K562 (cell line): ENCODE measurements around the gene FNDC11. TPM values are rescaled to one million over a fixed set of nuclear protein-coding genes. Genes with fewer than 3 reads are reported as not detected.

Experiments
- ATAC-seq: fragments of 200-7000 bp; cut with Tn5 transposase; 3 replicates; pipeline ENCODE4 v1.9.1; 2020; ENCODE audit warnings: moderate library complexity
- BruUV-seq: library from RNA; stranded (reverse); fragments of 400-500 nt; replicated peaks from 2 replicates; lab custom pipeline; 2021; lab: Mats Ljungman, UMichigan
- CTCF ChIA-PET: fragments of 300-600 bp; formaldehyde crosslinking; extraction: SDS; loops from one replicate; lab custom pipeline; 2021; ENCODE audit warnings: low intra/inter-chr PET ratio; lab: Yijun Ruan, JAX
- POLR2A ChIA-PET: fragments of 300-600, 350-650 bp; sonication (Branson Sonifier 250); formaldehyde crosslinking; extraction: SDS; loops from one replicate; lab custom pipeline; 2021; ENCODE audit warnings: antibody characterized with exemption, inconsistent platforms; lab: Yijun Ruan, JAX
- DNase-seq, 4 experiments: peaks; one replicate each; pipeline versions ENCODE4 v3.0.0 to v3.0.0-alpha.2; 2011 to 2018; ENCODE audit warnings: low spot score in 3 of 4, mixed read lengths in 3 of 4; ENCODE audit errors: extremely low read depth in 1 of 4
- FAIRE-seq: peaks from 2 replicates; lab custom pipeline; 2011; peaks lifted over from hg19 to GRCh38; lab: Jason Lieb, UNC
- H2AFZ ChIP-seq: 2 replicates; pipeline ENCODE4 v1.6.0; 2011; ENCODE audit warnings: low read depth, low read length, control low read depth, inconsistent platforms
- H3K27ac ChIP-seq: fragments of 200-600 bp; 3 replicates; pipeline ENCODE4 v1.8.0; 2011; ENCODE audit warnings: low read depth, mild to moderate bottlenecking, control low read depth, inconsistent platforms, low read length, moderate library complexity, mixed read lengths; ENCODE audit errors: extremely low read depth
- H3K27me3 ChIP-seq, 2 experiments: fragments of 300-600 bp in 1 of 2; 2 replicates in 1 of 2; 3 replicates in 1 of 2; pipeline versions ENCODE4 v1.6.0 to v1.8.0; 2011; ENCODE audit warnings: inconsistent platforms in 2 of 2, low read length in 2 of 2, mild to moderate bottlenecking in 1 of 2, mixed read lengths in 1 of 2, moderate library complexity in 1 of 2; ENCODE audit not compliant: control insufficient read depth in 2 of 2, insufficient read depth in 2 of 2
- H3K36me3 ChIP-seq: fragments of 300-600 bp; 3 replicates; pipeline ENCODE4 v1.8.0; 2011; ENCODE audit warnings: mild to moderate bottlenecking, low read length, inconsistent platforms; ENCODE audit not compliant: control insufficient read depth, insufficient read depth
- H3K4me1 ChIP-seq, 2 experiments: fragments of 200-600 bp in 1 of 2; replicated peaks in 1 of 2; 2 replicates in 1 of 2; 3 replicates in 1 of 2; pipeline versions ENCODE4 v1.5.1 to v1.8.0; 2011; ENCODE audit warnings: inconsistent platforms in 2 of 2, low read length in 2 of 2, mild to moderate bottlenecking in 1 of 2, mixed read lengths in 1 of 2, moderate library complexity in 1 of 2; ENCODE audit not compliant: control insufficient read depth in 2 of 2, insufficient read depth in 2 of 2
- H3K4me2 ChIP-seq: 2 replicates; pipeline ENCODE4 v1.6.1; 2011; ENCODE audit warnings: low read length, control low read depth, inconsistent platforms, mixed read lengths; ENCODE audit not compliant: insufficient read depth
- H3K4me3 ChIP-seq: fragments of 200-600 bp; sonication (generic), shearing (Covaris generic); 2 replicates; pipeline ENCODE4 v1.5.1; 2016; ENCODE audit warnings: control low read depth, inconsistent platforms
- H3K79me2 ChIP-seq: fragments of 200-600 bp; 3 replicates; pipeline ENCODE4 v1.8.0; 2011; ENCODE audit warnings: low read length, inconsistent platforms; ENCODE audit not compliant: control insufficient read depth, insufficient read depth
- H3K9ac ChIP-seq, 2 experiments: 2 replicates each; pipeline versions ENCODE4 v1.6.0 to v1.6.1; 2011; ENCODE audit warnings: low read depth in 2 of 2, low read length in 2 of 2, control low read depth in 1 of 2, inconsistent platforms in 1 of 2, mild to moderate bottlenecking in 1 of 2, mixed read lengths in 1 of 2; ENCODE audit not compliant: insufficient read depth in 1 of 2
- H3K9me1 ChIP-seq: one replicate; pipeline ENCODE4 v1.6.0; 2011; ENCODE audit warnings: inconsistent platforms, mild to moderate bottlenecking, low read length, moderate library complexity; ENCODE audit not compliant: control insufficient read depth, insufficient read depth
- H3K9me3 ChIP-seq: replicated peaks from 2 replicates; pipeline ENCODE4 v1.5.1; 2011; ENCODE audit warnings: low read depth, low read length, inconsistent platforms; ENCODE audit not compliant: control insufficient read depth, insufficient read depth
- H4K20me1 ChIP-seq: replicated peaks from 2 replicates; pipeline ENCODE4 v1.6.1; 2011; ENCODE audit warnings: low read length, inconsistent platforms, mixed read lengths; ENCODE audit not compliant: control insufficient read depth, insufficient read depth
- ELK1 ChIP-seq: sonication (generic); formaldehyde crosslinking; IDR thresholded peaks from 2 replicates; pipeline ENCODE4 v1.8.1; 2022; ENCODE audit warnings: missing genetic modification reagents
- EZH2 ChIP-seq: IDR thresholded peaks from 2 replicates; pipeline ENCODE4 v1.6.1; 2012; ENCODE audit warnings: low read depth, mild to moderate bottlenecking, inconsistent platforms, low read length, borderline replicate concordance
- FIP1L1 ChIP-seq: fragments of 200-400 bp; formaldehyde crosslinking; IDR thresholded peaks from 2 replicates; pipeline ENCODE4 v1.6.1; 2018; ENCODE audit warnings: mild to moderate bottlenecking, low read depth, low read length; ENCODE audit not compliant: poor library complexity, severe bottlenecking
- IFI16 ChIP-seq: fragments of 250-450 bp; sonication (Bioruptor Pico); IDR thresholded peaks from 2 replicates; pipeline ENCODE4 v2.1.2; 2022; ENCODE audit warnings: mild to moderate bottlenecking, inconsistent platforms
- JUNB ChIP-seq: fragments of 450-650 bp; formaldehyde crosslinking; conservative IDR thresholded peaks from 2 replicates; pipeline ENCODE4 v1.4.0; 2020; ENCODE audit warnings: mild to moderate bottlenecking
- KAT8 ChIP-seq: fragments of 450-650 bp; IDR thresholded peaks from 2 replicates; pipeline ENCODE4 v1.6.1; 2016; ENCODE audit warnings: low read depth, mild to moderate bottlenecking
- MAZ ChIP-seq, 2 experiments: fragments of 450-650 bp in 1 of 2; sonication (generic) in 1 of 2; formaldehyde crosslinking; IDR thresholded peaks in 1 of 2; conservative IDR thresholded peaks in 1 of 2; 2 replicates each; pipeline versions ENCODE4 v1.4.0 to v1.5.0; 2020; ENCODE audit warnings: mild to moderate bottlenecking in 1 of 2, missing genetic modification reagents in 1 of 2
- PHF8 ChIP-seq: fragments of 200-600 bp; sonication (generic); IDR thresholded peaks from 2 replicates; pipeline ENCODE4 v1.6.1; 2012; ENCODE audit warnings: mixed run types, mild to moderate bottlenecking, inconsistent platforms, low read length, moderate library complexity, borderline replicate concordance
- POLR2B ChIP-seq: fragments of 450-650 bp; IDR thresholded peaks from 2 replicates; pipeline ENCODE4 v1.6.1; 2018; ENCODE audit warnings: low read depth; ENCODE audit not compliant: partially characterized antibody
- SMARCB1 ChIP-seq: IDR thresholded peaks from 2 replicates; pipeline ENCODE4 v1.6.1; 2011; ENCODE audit warnings: improper control_type of control experiment, low read depth; ENCODE audit not compliant: insufficient read length
- SOX6 ChIP-seq: fragments of 450-650 bp; IDR thresholded peaks from 2 replicates; pipeline ENCODE4 v1.6.1; 2014; ENCODE audit warnings: mild to moderate bottlenecking
- ZNF354B ChIP-seq: fragments of 250-450 bp; sonication (Bioruptor Pico); IDR thresholded peaks from 2 replicates; pipeline ENCODE4 v1.4.0; 2020
- WGBS: fragments of 100-300 bp; shearing (Covaris generic); methylation state at CpG from one replicate; pipeline ENCODE4 v1.1.6; 2016; ENCODE audit warnings: low coverage, mixed read lengths; ENCODE audit not compliant: insufficient coverage; ENCODE audit errors: missing lambda C conversion rate; 5-methylcytosine and 5-hydroxymethylcytosine counted together
- in situ Hi-C: fragments of 300-500 bp; cut with MboI; formaldehyde crosslinking; loops from 4 replicates; pipeline ENCODE4 v1.15.0; 2018; ENCODE audit warnings: inconsistent platforms, mixed read lengths
- intact Hi-C: fragments of 100-400 bp; cut with micrococcal nuclease; formaldehyde crosslinking; loops from 2 replicates; pipeline ENCODE4 v1.14.2; 2022
- polyA plus RNA-seq, 8 experiments: library from polyadenylated mRNA; depleted of rRNA in 4 of 8; stranded (reverse) in 5 of 8; unstranded in 3 of 8; fragments of >200 nt; fragmentation: Nextera tagmentation in 2 of 8; fragmentation: Illumina TruSeq in 1 of 8; extraction: Ambion mirVana in 2 of 8; extraction: Trizol in 1 of 8; gene quantifications; 2 replicates each; pipeline versions ENCODE4 v1.2.1 to v1.2.3, GENCODE V29; 2011 to 2014; ENCODE audit warnings: inconsistent platforms in 1 of 8, missing spikeins in 1 of 8
- total RNA-seq, 7 experiments: library from RNA; depleted of rRNA in 6 of 7; stranded (reverse); fragments of >200 nt in 6 of 7; fragmentation: Illumina TruSeq in 2 of 7; extraction: Trizol in 2 of 7; gene quantifications; 2 replicates each; pipeline versions ENCODE4 v1.2.1 to v1.2.3, GENCODE V29; 2011 to 2021; ENCODE audit warnings: low replicate concordance in 1 of 7
- TF ChIP-seq, protein P1 (sequence below): IDR thresholded peaks from 3 replicates; pipeline ENCODE4 v1.6.1; 2011; ENCODE audit warnings: borderline replicate concordance, mild to moderate bottlenecking; ENCODE audit not compliant: insufficient read length, insufficient read depth
- TF ChIP-seq, protein P2 (sequence below): fragments of 450-650 bp; IDR thresholded peaks from 2 replicates; pipeline ENCODE4 v1.6.1; 2016; ENCODE audit warnings: mild to moderate bottlenecking

FNDC11 gene
- total and polyA plus RNA-seq, 9 of the 15 experiments (the other 6 are each of a cell fraction or from before 2014, with no cell fraction given) = 0.08 to 2.3 (median 0.64) TPM; not detected in 2

DNA sequence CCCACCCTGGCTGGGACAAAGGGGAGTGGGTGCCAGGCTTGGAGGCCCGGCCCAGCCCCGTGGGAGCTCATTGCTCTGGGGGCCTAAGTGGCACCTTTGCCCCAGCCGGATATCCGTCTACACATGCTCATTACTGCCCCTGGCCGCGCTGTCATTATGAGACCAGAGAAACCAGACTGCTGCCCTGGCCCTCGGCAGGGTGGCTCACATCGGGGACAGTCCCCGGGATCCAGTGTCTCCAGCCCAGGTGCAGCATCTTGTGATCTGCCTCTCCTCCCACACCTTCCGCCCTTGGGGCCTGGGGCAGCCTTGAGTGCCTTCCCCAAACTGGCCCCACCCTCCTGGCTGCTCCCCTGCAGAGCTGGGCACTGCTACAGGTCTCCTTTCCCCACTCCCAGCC, 11.3 kb upstream of the FNDC11 start:
- Histone ChIP-seq H4K20me1 (peaks cover 3% of the 10 kb centered on the region), H3K36me3 (no peaks in the 10 kb centered on the region), H3K27me3 (peaks cover 0 to 44% of the 10 kb centered on the region in 2 experiments; a peak in 4 of 5 replicates), H3K9me1 (no peaks in the 10 kb centered on the region), H3K79me2 (no peaks in the 10 kb centered on the region), H3K4me1 (peaks cover 1 to 91% of the 10 kb centered on the region in 2 experiments; a peak in 4 of 5 replicates), H3K4me2 (no peak overlapping the region), H3K27ac (no peak overlapping the region), H2AFZ (no peak overlapping the region), H3K9me3 (no peaks in the 10 kb centered on the region), H3K9ac (no peak overlapping the region), H3K4me3 (no peak overlapping the region)
- TF ChIP-seq JUNB (CRISPR knock-in tag) (no peak), SMARCB1 (no peak), FIP1L1 (no peak), ELK1 (CRISPR knock-in tag) (no peak), PHF8 (no peak), SOX6 (no peak), EZH2 (no peak), KAT8 (no peak), ZNF354B (CRISPR knock-in tag) (no peak), IFI16 (CRISPR knock-in tag) (no peak), POLR2B (no peak), MAZ (CRISPR knock-in tag; conservative IDR thresholded peaks at IDR 0.05 in 1 of 2, IDR thresholded peaks at IDR 0.05 in 1 of 2) (no peak)
- TF ChIP-seq, protein P1, sequence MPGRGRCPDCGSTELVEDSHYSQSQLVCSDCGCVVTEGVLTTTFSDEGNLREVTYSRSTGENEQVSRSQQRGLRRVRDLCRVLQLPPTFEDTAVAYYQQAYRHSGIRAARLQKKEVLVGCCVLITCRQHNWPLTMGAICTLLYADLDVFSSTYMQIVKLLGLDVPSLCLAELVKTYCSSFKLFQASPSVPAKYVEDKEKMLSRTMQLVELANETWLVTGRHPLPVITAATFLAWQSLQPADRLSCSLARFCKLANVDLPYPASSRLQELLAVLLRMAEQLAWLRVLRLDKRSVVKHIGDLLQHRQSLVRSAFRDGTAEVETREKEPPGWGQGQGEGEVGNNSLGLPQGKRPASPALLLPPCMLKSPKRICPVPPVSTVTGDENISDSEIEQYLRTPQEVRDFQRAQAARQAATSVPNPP = no peak
- TF ChIP-seq, protein P2, sequence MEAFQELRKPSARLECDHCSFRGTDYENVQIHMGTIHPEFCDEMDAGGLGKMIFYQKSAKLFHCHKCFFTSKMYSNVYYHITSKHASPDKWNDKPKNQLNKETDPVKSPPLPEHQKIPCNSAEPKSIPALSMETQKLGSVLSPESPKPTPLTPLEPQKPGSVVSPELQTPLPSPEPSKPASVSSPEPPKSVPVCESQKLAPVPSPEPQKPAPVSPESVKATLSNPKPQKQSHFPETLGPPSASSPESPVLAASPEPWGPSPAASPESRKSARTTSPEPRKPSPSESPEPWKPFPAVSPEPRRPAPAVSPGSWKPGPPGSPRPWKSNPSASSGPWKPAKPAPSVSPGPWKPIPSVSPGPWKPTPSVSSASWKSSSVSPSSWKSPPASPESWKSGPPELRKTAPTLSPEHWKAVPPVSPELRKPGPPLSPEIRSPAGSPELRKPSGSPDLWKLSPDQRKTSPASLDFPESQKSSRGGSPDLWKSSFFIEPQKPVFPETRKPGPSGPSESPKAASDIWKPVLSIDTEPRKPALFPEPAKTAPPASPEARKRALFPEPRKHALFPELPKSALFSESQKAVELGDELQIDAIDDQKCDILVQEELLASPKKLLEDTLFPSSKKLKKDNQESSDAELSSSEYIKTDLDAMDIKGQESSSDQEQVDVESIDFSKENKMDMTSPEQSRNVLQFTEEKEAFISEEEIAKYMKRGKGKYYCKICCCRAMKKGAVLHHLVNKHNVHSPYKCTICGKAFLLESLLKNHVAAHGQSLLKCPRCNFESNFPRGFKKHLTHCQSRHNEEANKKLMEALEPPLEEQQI = no peak
- ChIA-PET POLR2A (interaction anchor here (0.6 to 1.6 kb wide), 3 partner anchors 11 to 22 kb away, joined by 3 to 4 read pairs (median 3); partner anchors contain the start of gene PPDPF), CTCF (no interaction called here)
- FAIRE-seq = no peak
- DNase-seq = no peak
- in situ Hi-C loops (no loop called here), intact Hi-C loops (no loop called here)
- 27% methylated on average over 5 of the region's 10 CpGs for WGBS
- no peak for ATAC-seq
- no TSS peak for BruUV-seq
